ENCODE results near the gene HLA-DQA1.
"Not testable (repeated sequence)": the region's sequence is repeated elsewhere in the genome, so short reads cannot be mapped to it uniquely, and the experiment has no call there.

- not testable (repeated sequence) for TF ChIP-seq CTCF, POLR2A, EP300 (IDR thresholded peaks at IDR 0.05)
Measured at GRCh38 chr6:32641785-32642719, 4.8 kb downstream of the HLA-DQA1 start.
